ENCODE data around the gene PCBP3.

PCBP3 gene

DNA sequence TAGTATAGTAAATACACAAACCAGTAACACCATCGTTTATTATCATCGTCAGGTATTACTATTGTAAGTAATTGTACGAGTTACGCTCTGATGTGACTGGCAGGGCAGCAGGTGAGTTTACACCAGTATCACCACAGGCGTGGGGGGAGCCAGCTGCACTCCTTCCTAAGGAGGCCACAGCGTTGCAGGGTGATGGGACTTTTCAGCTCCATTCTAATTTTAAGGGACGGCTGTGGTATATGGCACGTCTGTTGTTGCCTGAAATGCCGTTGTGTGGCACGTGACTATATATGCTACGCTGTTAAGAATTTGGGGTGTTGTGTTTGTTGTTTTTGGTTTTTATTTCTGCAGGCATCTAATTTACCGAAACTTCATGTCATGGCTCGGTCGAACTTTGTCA lies 173.3 kb downstream of the PCBP3 start:
- no peak for DNase-seq

DNA sequence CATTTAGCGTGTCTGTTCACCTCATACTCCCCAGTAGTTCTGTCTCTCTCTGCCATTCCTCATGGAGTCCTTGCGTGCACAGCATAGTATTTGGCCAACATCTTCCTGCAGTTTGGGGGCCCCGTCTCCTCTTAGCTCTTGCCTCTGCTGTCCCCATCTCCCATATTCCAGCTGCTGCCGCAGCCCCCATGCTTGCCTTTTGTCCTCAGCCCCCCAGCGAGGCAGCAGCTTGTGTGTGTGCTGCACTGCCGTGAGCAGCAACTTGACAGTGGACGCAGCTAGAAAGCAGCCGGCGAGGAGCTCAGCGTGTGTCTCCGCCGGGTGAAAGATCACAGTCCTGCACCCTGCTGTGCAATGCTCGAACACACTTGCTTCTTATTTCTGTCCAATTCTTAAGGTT lies 173.8 kb downstream of the PCBP3 start:
- DNase-seq: no peak

- no peak for DNase-seq
Measured at GRCh38 chr21:45818276-45818903, 174.9 kb downstream of the PCBP3 start.

- DNase-seq: no peak
Measured at GRCh38 chr21:45818904-45819285, 175.4 kb downstream of the PCBP3 start.

GRCh38 chr21:45819478-45820170 lies 176.1 kb downstream of the PCBP3 start:
- no peak for DNase-seq

- peak; percentile 52 for DNase-seq
Measured at GRCh38 chr21:45820171-45821091, 176.9 kb downstream of the PCBP3 start.

DNA sequence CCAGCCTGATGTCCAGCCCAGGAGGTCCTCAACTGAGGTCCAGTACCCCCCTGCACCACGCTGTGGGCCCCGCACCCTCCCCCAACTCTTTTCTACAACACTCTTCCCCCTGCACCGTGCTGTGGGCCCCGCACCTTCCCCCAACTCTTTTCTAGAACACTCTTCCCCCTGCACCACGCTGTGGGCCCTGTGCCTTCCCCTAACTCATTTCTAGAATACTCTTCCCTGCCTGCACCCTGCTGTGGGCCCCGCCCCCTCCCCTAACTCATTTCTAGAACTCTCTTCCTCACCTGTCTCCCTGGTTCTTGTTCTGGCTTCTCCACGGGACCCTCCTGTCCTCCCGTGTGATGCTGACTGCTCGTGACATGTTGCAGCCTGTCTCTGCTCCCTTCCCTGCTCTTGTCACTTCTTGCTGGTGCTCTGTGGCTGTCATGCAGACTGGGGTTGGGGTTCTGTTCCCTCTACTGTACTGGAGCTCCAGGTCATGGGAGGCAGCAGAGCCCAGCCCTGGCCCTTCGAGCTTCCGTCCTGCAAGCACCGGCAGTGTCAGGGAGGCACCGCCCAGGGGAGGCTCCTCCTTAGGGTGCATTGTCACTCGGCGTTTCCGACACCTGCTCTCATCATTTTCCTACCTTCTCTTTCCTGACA lies 177.9 kb downstream of the PCBP3 start:
- no peak for DNase-seq

DNA sequence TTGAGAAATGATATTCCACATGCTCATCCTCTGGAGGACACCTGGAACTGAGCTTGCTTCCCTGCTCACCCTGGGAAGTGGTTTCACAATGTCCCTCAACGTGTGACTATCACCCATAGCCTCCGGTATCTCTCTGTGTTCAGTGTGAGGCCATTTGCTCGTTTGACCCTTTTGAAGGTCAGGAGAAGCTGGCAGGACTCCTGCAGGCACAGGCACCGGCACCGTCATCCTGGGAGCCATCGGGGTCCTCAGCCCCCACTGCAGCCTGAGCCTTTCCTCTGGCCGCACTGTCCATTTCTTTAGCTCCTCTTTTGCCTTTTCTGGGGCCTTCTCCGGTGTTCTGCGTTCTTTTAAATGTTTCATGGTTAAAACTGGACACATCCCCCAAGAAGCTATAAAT lies 178.5 kb downstream of the PCBP3 start:
- DNase-seq: no peak

GRCh38 chr21:45822429-45823099 lies 179.0 kb downstream of the PCBP3 start:
- no peak for DNase-seq

- no peak for DNase-seq
Measured at GRCh38 chr21:45823100-45823681, 179.7 kb downstream of the PCBP3 start.

- no peak for DNase-seq
Measured at GRCh38 chr21:45824546-45825215, 181.2 kb downstream of the PCBP3 start.

DNA sequence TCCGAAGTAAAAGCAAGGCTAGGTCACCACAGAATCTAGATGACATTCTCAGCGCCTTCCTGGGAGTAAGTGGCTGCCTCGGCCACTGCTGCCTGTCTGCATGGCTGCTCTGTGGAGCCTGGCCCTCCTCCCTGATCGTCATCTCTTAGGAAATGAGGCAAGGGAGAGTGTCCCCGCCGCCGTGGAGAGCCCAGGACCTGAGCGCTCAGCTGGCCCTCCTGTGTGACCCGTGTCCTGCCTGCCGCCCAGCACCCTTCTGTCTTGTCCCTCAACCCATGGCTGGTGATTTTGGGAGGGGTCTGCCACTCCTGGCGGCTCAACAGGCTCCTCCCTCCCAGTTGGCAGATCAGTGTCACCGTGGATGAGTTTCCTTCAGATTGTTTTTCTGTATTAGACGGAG lies 181.7 kb downstream of the PCBP3 start:
- DNase-seq: no peak

- DNase-seq: no peak
Measured at GRCh38 chr21:45826676-45827301, 183.3 kb downstream of the PCBP3 start.

DNA sequence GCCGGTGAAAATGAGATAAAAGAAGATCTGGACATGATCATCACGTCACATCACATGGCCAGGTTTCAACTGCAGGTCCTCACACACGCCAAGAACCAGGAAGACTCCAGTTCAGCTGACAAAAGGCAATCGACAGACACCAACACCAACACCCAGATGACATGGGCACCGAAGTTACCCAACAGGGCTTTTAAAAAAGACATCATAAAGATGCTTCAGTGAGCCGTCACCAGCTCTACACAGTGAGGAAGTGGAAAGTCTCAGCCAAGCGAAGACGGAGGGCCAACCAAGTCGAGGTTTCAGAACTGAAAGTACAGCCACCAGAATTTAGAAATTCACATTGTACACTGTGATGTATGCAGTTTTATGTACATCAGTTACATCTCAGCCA lies 183.8 kb downstream of the PCBP3 start:
- no peak for DNase-seq

DNA sequence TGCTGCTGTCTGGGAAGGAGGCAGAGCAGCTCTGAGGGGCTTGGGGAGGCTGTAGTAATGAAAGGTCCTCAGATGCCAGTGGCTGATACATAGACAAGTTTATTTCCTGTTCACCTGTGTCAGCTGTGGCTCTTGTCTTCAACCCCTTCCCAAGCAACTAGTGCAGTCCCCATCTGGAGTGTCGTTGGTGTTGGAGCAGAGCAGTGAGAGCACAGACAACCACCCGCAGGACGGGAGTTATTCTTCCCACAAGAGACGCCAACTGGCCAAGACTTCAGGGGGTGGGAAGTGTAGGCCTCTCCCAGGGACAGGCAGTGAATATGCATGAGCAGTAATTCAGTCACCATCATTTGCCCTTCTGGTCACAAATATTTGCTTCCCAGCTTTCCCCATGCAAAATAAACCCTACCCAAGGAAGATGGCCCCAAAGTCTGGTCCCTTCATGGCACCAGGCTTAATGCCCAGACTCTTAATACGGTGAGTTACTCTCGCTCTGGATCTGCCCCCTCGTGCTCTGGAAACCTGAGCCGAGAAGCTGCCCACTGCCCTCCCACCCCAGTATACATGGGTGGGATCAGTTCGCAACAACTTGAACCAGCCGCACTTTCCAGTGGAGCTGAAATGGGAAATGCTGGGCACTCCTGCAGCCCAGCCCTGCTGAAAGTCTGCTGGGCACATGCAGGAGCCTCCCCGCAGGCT lies 184.5 kb downstream of the PCBP3 start:
- DNase-seq: no peak

GRCh38 chr21:45828580-45829570 lies 185.3 kb downstream of the PCBP3 start:
- no peak for DNase-seq

DNA sequence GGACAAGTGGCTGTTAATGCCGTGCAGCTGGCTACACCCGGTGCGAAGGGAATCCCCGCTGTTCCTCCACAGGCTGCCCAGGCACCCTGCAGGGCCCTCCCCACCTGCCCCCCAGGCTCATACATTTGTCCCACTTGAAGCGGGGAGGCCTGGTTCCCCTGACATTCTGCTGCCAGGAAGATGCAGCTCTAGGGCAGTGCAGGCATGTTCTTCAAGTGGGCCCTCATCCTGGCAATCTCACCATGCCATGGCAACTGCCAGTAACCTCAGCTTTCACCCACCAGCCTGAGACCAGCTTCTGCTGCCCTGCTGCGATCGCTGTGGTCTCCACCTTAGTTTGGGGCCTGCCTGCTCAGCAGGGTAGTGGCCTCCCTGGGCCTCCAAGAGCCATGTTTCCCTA lies 186.1 kb downstream of the PCBP3 start:
- DNase-seq: no peak

DNA sequence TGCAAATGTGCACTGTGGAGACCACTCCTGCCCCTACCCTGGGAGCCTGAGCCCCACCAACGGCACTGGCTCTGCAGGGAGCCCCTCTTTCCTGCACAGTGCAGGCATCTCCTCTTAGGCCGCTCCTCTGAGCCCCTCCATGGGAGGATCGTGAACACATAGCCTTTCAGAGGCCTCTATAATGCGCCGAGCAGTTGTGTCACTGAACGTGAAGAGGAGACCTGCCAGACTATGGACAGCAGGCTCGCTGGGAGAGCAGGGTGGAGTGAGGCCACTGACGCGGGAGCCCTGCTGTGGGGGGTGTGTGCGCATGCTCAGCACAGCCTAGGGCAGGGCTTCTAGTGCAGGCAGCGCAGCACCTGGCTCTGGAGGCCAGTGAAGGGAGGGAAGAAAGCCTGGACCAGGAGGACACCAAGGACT lies 186.7 kb downstream of the PCBP3 start:
- no peak for DNase-seq

DNA sequence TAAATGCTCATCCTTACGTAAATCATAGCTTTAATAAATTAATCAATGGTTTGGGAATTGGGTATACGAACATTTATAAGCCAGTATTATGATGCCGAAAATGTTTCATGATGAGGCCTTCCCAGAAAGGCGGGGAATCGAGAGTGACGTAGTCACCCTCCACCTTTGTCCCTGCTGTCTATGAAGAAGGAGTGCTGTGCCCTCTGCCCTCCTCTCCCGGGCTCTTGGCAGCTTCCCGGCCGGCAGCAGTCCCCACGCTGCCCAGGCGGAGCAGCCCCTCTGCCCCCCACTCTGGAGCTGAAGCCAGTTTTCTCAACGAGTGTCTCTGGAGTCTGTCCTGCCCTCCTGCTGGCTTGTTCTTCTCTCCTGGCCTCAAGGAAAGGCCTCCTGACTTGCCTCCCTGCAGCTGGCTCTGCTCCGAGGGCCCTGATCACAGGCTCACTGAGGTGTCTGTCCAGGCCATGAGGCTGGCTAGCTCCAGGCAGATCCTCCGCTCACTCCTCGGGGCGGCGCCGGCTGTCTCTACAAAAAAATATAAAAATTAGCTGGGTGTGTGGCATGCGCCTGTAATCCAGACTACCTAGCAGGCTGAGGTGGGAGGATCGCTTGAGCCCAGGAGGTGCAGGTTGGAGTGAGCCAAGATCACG lies 187.3 kb downstream of the PCBP3 start:
- no peak for DNase-seq

Measured in DMS153 (cell line).